NCI-H524 (cell line): Measurements from ENCODE around the gene GOLGA7B.

Experiments
- DNase-seq, 2 experiments: peaks; one replicate each; lab custom pipeline; 2025; lab: John Stamatoyannopoulos, UW

Gene GOLGA7B

DNA sequence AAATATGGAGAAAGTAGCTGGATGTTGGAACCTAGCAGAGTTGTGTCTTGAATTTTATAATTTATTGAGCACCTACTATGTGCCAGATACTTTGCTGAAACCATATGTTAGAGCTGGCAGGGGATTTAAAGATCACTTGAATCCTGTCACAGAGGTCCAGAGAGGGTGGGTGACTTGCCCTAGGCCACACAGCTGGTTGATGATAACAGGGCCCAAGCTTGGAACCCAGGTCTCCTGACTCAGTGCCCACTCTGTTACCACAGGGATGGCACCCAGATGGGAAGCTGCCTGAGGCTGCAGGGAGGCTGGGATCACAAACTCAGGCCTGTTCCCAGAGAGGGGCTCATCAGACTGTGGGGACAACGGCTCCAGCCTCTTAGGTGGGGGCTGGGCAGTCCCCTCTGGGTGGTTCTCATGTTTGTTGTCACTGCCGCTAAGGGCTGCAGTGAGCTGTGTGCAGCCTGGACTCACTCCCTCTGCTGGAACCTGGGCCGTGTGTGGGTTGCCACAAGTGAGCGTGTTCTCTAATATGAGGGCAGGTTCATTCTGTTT lies 18.6 kb downstream of the GOLGA7B start:
- DNase-seq = no peak

DNA sequence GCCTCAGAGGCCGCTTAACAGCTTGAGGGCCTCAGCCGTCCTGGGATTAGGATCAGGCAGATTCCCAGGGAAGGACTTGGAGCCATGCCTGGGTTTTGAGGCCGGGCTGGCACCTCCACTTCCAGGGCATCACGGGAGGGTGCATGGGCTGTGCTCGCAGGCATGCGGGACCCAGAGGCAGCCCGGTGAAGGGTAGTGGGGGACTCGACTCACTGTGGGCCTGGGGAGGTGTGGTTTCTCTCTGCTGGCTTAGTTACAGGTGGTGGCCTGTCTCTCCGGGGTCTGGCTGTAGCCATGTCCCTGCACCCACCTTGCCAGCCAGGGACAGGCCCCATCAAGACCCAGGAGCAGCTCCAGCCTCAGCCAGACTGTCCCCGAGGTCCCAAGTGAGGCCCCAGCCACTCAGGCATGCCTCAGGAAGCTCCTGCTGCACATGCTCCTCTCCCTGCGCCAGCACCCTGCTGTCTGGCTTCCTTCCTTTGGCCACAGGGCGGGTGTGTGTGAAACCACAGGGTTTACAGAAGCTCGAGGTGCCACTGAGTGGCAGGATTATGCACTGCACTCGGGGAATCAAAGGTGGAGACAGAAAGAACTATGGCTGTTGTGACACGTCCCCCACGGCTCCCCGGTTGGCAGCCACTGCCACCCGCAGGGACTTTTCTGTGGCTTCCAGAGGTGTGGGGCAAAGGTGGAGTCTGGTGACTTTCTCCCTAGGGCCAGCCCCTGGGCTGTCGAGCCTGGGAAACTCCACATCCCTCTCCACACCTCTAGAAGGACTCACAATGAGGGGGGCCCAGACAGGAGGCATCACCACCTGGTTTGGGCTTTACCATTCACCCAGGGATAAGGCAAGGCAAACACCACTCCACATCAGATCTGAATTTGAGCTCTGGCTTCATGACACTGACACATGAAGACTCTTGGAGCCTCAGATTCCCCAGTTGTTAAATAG lies 19.7 kb downstream of the GOLGA7B start:
- DNase-seq = peak; percentile 22 to 78

DNA sequence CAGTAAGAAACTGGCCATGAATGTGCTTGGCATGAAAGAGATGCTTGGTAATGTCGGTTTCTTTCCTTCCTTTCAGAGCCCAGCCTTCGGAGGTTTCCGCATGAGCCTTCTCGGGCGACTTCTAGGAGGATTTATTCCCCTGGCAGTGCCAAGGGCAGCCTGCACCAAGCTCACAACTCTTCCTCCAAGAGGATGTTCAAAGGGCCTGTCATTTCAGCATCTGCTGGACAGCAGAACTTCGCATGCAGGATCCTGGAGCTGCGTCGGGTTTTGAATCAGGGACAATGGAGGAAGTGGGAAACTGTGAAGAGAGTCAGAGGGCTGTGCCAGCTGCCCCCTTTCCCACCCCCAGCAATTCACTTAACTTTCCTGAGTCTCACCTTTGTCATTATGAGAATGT lies 21.3 kb downstream of the GOLGA7B start:
- no peak for DNase-seq

DNA sequence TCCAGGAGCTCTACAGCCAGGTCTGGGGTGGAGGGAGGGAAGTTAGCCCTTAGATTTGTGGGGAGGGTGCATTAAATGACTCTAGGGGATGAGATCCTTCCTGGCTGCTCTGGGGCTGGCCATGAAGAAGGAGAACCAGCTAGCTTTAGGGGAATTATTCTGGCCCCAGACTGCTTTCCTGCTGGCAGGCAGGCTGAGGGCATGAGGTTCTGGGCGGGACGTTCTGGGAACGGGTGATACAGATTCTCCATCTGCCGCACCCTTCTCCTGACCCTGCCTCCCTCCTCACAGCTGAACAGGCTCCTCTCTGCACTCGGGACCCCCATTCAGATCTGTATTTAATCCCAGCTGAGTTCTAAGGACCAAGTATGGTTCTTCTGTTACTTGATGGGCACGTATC lies 23.9 kb downstream of the GOLGA7B start:
- no peak for DNase-seq

DNA sequence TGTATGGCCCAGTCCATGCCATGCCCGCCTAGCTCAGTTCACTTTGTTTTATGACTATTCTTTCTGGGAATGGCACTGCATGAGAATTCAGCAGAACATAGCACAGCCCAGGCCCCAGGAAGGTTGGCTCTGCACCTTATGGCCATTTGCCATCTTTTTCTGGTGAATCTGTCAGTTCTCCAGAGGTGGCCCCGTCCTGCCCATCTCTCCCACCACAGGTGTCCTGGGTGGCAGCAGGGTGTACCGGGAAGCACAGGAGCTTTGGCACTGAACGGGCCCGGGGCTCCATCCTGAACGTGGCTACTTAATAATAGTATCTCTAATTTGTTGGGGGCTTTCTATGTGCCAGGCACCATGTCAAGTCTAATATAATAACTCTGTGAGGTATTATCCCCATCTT lies 24.7 kb downstream of the GOLGA7B start:
- no peak for DNase-seq

DNA sequence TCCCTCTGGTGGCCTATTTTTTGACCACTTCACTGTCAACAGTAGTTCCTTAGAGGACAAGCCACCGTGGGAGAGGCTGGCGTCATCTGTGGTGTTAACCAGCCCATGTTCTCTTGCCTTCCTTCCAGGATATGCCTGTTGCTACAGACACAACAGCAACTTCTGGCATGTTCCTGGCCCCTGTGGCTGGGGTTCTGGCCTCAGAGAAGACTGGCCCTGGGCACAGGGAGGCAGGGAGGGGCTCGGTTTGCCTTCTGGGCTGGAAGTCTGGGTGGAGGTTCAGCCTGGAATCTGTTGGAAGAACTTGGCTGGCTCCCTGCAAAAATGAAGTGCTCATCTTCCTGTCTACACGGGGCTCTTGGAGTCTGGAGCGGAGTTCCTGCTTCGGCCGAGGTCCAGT lies 25.7 kb downstream of the GOLGA7B start:
- no peak for DNase-seq

DNA sequence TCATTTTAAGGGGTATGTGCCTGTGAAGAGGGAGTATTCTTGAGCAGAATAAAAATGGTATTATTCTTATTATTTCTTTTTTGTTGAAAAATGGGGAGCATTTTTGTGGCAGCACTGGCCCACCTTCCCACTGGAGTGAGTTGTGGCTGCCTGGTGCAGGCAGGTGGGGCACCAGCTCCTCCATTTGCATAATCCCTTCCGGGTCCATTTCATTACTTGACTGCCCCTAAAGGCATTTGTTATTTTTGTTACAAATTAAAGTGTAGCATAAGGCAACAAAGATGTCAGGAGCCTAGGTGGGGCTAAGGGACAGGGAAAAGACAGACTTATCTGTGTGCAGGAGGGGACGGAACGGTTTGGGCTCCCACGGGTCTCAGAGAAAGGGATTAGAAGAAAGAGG lies 26.8 kb downstream of the GOLGA7B start:
- peak; percentile 8 to 55 for DNase-seq

DNA sequence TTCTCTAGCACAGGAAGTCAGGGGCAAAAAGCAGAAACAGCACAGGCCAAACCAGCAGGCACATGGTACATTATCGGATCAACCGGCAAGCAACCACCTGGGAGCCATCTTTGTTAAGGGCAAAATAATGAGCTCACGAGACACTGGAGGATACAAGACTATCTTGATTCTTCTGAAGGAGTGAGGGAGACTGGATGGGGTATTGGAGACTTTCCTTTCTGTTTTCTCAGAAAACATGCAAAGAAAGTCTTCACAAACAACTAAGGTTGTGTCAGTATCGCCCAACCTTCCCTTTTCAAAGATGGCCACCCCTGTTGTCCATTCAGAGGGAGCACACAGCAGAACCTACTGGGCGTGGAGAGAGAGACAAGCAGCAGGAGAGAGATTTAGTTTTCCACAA lies 29.6 kb downstream of the GOLGA7B start:
- DNase-seq = no peak

DNA sequence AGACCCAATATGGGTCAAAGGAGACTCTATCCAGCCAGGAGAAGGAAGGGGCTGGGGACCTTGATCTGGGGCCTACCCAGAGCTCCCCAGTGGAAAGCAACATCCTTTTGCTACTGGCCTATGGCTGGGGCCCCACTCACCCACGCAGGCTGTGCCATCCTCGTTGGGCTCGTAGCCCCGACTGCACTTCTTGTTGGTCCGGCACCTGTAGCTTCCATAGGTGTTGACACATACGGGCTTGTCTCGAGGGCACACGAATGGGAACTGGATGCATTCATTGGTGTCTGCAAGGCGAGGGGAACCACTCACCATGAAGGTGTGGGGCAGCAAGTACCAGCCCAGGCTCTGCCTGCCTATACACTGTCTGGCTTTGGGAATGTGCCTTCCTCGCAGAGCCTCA lies 30.5 kb downstream of the GOLGA7B start:
- DNase-seq = no peak

DNA sequence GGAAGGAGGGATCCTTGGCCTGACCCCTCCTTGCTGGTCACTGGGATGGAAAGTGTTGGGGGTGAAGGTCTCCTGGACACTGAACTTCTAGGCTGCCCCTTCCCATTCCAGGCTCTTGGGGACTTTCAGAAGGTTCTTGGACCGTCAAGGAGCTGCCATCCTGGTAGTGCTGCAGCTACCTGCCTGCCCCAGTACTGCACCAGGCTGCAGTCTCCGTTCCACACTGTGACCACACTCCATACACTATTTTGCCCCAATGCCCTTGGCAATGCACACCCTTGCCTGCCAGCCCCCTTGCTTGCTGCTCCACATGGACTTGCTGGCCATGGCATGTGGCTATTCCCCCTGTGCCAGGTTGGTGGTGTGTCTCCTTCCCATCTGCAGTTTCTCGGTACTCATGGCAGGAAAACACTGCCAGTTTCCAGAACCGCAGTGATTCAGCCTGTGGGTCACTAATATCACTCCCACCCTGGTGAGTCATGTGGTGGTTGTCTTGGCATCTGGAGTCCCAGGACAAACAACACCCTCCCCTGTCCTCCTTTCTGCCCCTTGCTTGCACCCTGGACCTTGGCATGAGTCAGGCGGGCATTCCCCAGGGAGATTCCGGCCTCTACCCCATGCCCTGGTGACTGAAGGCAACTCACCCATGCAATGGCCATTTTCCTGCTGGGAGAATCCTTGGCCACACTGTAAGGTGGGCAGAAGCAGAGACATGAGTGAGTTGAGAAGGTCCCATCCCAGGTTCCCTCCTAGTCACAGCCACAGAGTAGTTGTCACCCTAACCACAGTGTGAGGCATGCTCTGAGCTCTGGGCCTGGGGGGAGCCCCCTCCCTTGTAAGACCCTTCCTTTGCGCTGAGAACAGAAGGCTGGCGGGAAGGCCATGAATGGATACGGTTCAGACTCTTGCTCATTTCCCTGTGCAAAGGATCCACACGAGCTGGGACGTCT lies 32.8 kb downstream of the GOLGA7B start:
- no peak for DNase-seq

DNA sequence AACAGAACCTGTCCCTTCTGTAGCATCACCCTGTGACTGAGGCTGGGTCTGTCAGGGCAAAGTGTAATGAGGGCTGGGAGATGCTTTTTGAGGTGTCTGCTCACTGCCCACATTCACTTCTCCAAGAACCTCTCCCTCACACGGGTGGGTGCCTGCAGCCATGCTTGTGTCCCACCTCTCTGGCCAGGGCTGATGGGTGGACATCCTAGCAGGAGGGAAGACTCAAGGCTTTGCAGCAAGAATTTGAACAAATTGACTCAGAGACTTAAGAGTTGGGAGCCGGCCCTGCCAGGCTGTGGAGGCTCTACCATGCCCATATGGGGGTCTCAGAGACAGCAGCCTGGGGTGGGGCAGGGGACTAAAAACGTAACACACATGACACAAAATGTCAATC lies 33.4 kb downstream of the GOLGA7B start:
- no peak for DNase-seq

DNA sequence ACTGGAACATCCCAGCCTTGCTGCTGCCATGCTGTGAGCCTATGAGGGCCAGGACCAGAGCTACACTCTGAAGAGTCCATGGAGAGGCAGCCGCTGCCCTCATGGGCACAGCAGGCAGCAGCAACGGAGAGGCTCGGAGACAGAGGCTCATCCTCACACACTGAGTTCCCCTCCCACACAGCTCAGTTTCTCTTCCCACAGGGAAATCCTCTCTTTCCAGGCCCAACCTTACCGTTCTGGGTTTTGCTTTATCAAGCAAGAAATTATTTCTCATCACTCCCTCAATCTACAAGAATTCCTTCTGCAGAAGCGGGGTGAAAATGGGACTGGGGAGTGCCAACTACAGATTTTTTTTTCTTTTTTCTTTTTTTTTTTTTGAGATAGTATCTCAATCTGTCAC lies 36.6 kb downstream of the GOLGA7B start:
- DNase-seq = no peak

DNA sequence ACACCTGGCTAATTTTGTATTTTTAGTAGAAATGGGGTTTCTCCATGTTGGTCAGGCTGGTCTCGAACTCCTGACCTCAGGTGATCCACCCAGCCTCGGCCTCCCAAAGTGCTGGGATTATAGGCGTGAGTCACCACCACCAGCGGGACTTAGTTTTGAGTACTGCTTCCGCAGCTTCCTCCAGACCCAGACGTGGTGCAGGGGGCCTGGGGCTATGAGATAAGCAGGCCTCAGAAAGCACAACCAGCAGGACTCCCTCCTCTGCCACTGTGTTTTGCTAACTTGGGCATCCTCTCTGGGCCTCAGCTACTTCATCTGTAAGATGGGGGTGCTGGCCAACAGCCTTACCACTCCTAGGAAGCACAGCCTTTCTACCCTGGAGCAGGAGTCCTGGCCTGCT lies 37.8 kb downstream of the GOLGA7B start:
- no peak for DNase-seq

DNA sequence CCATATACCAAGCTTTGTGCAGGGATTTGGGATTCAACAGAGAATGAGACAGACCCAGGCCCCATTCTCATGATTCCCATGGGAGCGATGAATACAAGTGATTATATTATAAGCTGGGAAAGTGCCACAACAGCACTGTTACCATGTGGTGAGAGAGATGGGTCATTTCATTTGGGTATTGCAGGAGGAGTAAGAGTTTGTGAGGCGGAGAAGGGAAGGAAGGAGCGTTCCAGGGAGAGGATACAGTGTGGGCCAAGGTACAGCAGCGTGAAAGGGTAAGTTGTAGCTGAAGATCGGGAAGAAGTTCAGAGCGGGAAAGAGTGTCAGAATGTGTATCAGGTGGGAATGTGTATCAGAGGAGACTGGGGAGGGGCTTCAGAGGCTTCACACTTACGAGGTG lies 38.5 kb downstream of the GOLGA7B start:
- no peak for DNase-seq

DNA sequence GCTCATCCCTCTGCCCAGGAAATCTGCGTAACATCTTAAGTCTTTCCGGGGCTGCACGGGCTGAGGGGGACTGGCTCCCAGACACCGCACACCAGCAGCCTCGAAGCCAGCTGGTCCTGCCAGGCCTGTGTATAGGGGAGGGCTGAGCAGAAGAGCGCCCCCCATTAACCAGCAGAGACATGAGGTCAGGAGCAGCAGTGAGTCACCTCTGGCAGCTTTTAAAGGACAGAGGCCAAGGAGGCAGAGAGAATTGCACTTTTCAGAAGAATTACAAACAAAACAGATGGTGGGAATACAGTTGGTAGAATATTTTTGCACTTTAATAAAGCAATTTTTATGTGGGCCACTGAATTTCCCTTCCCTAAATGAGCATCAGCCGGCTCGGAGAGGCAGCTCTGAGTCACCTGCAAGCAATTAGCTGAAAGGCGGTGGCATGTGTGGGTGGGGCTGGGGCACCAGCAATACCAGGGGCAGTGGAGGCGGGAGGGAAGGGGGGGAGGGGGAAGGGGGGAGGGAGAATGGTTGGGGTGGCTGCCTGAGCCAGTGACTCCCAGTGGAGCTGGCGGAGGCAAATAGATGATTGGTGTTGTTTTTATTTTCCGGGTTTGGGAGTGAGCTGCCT lies 39.1 kb downstream of the GOLGA7B start:
- DNase-seq = no peak

DNA sequence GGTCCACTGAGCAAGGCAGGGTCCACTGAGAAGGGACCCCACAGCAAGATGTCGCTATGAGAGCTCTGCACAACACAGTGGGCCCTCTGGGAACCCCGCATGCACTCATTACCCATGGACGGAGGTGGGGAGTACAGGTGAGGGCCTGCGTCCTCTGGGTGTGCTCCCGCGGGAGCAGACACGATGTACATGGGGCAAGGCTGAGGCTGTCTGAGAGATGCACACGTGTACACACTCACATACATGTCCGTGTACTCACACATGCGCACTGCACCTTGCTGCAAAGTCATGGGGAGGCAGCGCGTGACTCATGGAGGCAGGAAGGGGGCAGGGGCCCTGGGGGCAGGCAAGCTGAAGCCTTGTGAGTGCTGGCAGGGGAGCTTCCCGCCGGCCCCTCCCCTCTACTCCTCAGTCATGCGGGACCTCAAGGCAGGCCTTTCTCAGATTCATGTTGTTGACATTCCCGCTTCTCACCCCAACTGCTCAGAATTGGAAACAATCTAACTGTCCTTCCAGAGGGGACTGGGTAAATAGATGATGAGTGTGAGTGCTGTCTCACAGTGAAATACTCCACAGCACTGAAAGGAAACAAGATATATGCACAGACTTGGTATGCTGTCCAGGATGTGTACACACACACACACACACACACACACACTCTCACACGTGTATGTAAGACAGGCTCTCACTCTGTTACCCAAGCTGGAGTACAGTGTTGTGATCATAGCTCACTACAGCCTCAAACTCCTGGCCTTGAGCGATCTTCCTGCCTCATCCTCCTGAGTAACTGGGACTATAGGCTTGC lies 40.0 kb downstream of the GOLGA7B start:
- DNase-seq = no peak

DNA sequence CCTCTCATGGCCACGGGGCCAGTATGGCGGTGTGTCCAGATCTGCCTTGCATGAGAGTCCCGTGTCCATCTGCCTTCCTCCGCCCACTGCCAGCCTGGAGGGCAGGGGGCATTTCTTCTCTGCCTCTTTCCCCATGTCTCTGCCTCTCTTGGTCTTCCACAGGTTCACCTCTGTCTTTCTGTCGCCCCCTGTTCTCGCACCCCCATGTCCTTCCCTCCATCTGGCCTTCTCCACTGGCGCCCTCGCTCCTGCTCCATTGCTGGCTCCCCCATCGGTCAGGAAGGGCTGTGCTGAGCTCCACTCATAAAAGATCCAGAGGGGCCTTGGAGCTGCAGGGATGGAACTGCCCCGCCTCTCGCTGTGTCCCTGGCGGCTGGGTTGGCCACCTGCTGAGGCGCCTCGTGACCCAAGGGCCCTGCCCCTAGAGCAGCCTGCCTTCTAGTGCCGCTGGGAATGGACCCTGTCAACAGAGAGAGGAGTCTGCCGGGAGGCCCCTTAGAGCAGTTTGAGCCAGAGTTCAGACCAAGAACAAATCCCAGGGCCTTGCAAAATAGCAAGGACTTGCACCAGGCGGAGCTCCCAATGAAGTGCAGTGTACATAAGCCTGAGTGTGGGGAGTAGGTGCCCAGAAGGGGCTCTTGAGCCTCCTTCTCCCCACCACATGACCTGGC lies 42.0 kb downstream of the GOLGA7B start:
- DNase-seq = no peak

DNA sequence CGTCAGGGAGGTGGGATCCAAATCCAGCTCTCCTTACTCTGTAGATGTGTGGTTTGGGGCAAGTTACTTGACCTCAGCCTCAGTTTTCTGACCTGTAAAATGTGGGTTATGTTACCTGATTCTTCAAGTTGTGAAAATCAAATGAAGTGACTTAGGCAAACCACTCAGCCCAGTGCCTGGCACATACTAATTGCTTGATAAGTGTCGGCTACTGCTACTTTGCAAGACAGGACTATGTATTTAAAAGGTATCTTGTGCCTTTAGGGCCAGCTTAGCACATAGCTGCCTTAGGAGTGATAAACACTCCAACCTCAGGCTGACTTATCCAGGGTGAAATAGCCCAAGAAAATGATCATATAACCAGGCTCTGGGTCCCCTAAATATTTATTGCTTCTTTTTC lies 42.9 kb downstream of the GOLGA7B start:
- no peak for DNase-seq

DNA sequence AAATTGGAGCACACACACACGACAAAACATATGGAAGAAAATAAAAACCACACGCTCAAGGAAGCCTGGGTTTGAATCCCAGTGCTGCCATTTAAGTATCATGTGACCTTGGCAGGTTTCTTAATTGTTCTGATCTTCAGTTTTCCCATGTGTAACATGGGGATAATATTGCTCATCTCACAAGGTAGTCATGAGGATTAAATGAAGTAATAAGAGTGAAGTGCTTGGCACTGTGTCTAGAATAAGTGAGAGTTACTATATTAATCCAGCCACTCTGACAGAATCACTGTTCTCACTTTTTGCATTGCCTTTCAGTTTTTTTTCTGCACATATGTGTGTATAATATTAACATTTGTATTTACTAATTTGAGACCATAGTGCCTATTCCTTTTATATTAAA lies 43.3 kb downstream of the GOLGA7B start:
- no peak for DNase-seq

DNA sequence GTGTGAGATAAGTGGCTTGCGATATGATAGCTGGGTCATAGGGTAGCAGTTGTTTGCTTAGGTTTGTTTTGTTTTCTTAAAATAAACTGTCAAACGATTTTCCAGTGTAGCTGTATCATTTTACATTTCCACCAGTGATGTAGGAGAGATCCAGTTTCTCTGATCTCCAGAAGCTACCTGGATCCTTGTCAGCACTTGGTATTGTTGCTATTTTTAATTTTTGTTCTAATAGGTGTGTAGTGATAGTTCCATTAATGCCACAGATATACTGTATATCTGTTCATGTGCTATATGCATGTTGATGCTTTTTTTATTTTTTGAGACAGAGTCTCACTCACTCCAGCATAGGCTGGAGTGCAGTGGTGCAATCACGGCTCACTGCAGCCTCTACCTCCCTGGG lies 44.4 kb downstream of the GOLGA7B start:
- DNase-seq = no peak

DNA sequence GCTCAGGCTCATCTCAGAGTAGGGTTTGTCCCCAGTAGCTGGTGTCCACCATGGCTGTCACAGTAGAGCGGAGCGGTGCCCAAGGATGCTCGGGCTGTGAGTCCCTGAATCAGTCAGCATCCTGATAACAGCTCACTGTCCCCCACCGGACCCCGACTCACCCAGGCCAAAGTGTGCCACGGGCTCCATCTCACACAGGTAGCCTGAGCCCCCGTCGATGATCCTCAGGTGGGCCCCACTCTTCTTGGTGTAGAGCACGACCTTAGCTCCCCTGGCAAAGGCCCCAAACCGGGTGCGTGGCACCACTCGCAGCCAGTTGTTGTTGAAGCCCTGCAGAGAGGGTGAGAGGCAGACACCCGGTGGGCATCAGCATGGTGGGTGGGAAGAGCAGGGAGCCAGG lies 45.4 kb downstream of the GOLGA7B start:
- DNase-seq = no peak
